Head of caudate nucleus (tissue), 42 donors: ENCODE results near the gene ABR.

ENCODE experiments used
- DNase-seq, 42 donors: peaks; one replicate each; pipeline versions ENCODE4 v3.0.0 to v3.0.0-alpha.2; 2020 to 2021; ENCODE audit warnings: mixed read lengths in 7 of 42
- intact Hi-C: fragments of 100-400 bp; cut with DNase I; formaldehyde crosslinking; loops from one replicate; pipeline ENCODE4 v1.15.0; 2022

ABR gene

GRCh38 chr17:1034652-1035210 is 145.1 kb downstream of the ABR start:
- intact Hi-C loops, result no loop called here
- DNase-seq, result no peak

- no peak for DNase-seq
- intact Hi-C loops, result no loop called here
These were observed 146.3 kb downstream of the ABR start for GRCh38 chr17:1033503-1033902.

- intact Hi-C loops, result no loop called here
- DNase-seq, result no peak
These were observed 147.4 kb downstream of the ABR start for GRCh38 chr17:1032391-1032790.

GRCh38 chr17:1031711-1032110 is 148.1 kb downstream of the ABR start:
- intact Hi-C loops, result no loop called here
- DNase-seq, result peak in 38 of 42 donors; percentile 31 to 88 (median 65)

- intact Hi-C loops, result no loop called here
- peak in 14 of 42 donors; percentile 14 to 70 (median 52) for DNase-seq
These were observed 148.9 kb downstream of the ABR start for GRCh38 chr17:1030684-1031532.

GRCh38 chr17:1029922-1030644 is 149.7 kb downstream of the ABR start:
- intact Hi-C loops, result no loop called here
- DNase-seq, result no peak

GRCh38 chr17:1029196-1029921 is 150.4 kb downstream of the ABR start:
- DNase-seq, result peak in 39 of 42 donors; percentile 44 to 92 (median 66)
- intact Hi-C loops, result no loop called here

GRCh38 chr17:1027044-1027443 is 152.7 kb downstream of the ABR start:
- peak in 1 of 42 donors; percentile 46 for DNase-seq
- intact Hi-C loops, result no loop called here

GRCh38 chr17:1026599-1026975 is 153.2 kb downstream of the ABR start:
- intact Hi-C loops, result no loop called here
- no peak for DNase-seq

GRCh38 chr17:1025733-1026598 is 153.8 kb downstream of the ABR start:
- intact Hi-C loops, result no loop called here
- no peak for DNase-seq

- intact Hi-C loops, result no loop called here
- no peak for DNase-seq
These were observed 155.7 kb downstream of the ABR start for GRCh38 chr17:1024076-1024475.

- DNase-seq, result peak in 4 of 42 donors; percentile 35 to 60 (median 46)
- intact Hi-C loops, result no loop called here
These were observed 157.3 kb downstream of the ABR start for GRCh38 chr17:1022278-1023024.

- intact Hi-C loops, result no loop called here
- DNase-seq, result no peak
These were observed 158.6 kb downstream of the ABR start for GRCh38 chr17:1021147-1021546.

- intact Hi-C loops, result no loop called here
- DNase-seq, result no peak
These were observed 160.3 kb downstream of the ABR start for GRCh38 chr17:1019451-1019850.

- DNase-seq, result no peak
- intact Hi-C loops, result no loop called here
These were observed 161.2 kb downstream of the ABR start for GRCh38 chr17:1018547-1018946.

- intact Hi-C loops, result no loop called here
- peak in 1 of 42 donors; percentile 7 for DNase-seq
These were observed 166.1 kb downstream of the ABR start for GRCh38 chr17:1013729-1014090.

- DNase-seq, result no peak
- intact Hi-C loops, result no loop called here
These were observed 166.7 kb downstream of the ABR start for GRCh38 chr17:1012823-1013728.
